GM18526 (cell line): ENCODE measurements around the gene G6PC3.

Source experiments
- POLR2A ChIP-seq: IDR thresholded peaks from 3 replicates; pipeline ENCODE4 v1.6.1; 2011; ENCODE audit not compliant: insufficient read length; ENCODE audit errors: extremely low read depth

Gene G6PC3

GRCh38 chr17:44121997-44122815 lies 51.7 kb downstream of the G6PC3 start:
- no peak for TF ChIP-seq POLR2A

- TF ChIP-seq POLR2A, result no peak
Observed at GRCh38 chr17:44122816-44123355, 52.4 kb downstream of the G6PC3 start.

GRCh38 chr17:44123356-44124117 lies 53.0 kb downstream of the G6PC3 start, which contains the start of gene HDAC5:
TSS of gene HDAC5 (minus strand) at chr17:44123641. CDS start at chr17:44117515, 6,126 bp downstream.
- TF ChIP-seq POLR2A, result peak; percentile 55

- no peak for TF ChIP-seq POLR2A
Observed at GRCh38 chr17:44124118-44124438, 53.5 kb downstream of the G6PC3 start.
